Superior temporal gyrus (tissue), 1 donor: ENCODE data around the gene IL6.
"Not testable (repeated sequence)": the region's sequence is repeated elsewhere in the genome, so short reads cannot be mapped to it uniquely, and the experiment has no call there.

ENCODE experiments used
- DNase-seq: peaks from one replicate; pipeline ENCODE4 v3.0.0-alpha.2; 2016; ENCODE audit errors: extremely low spot score

IL6 gene

GRCh38 chr7:22726345-22726906, 574 bp upstream of the IL6 start:
- DNase-seq, result peak; percentile 44

GRCh38 chr7:22727714-22728035, 675 bp downstream of the IL6 start:
- DNase-seq, result no peak

DNA sequence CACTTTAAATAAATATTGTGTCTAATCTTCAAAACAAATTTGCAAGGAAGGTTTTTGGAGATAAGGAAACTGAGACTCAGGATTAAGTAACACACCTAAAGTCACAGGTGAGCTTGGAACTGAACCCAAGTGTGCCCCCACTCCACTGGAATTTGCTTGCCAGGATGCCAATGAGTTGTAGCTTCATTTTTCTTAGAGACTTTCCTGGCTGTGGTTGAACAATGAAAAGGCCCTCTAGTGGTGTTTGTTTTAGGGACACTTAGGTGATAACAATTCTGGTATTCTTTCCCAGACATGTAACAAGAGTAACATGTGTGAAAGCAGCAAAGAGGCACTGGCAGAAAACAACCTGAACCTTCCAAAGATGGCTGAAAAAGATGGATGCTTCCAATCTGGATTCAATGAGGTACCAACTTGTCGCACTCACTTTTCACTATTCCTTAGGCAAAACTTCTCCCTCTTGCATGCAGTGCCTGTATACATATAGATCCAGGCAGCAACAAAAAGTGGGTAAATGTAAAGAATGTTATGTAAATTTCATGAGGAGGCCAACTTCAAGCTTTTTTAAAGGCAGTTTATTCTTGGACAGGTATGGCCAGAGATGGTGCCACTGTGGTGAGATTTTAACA, 1.5 kb downstream of the IL6 start:
- DNase-seq, result peak; percentile 59

DNA sequence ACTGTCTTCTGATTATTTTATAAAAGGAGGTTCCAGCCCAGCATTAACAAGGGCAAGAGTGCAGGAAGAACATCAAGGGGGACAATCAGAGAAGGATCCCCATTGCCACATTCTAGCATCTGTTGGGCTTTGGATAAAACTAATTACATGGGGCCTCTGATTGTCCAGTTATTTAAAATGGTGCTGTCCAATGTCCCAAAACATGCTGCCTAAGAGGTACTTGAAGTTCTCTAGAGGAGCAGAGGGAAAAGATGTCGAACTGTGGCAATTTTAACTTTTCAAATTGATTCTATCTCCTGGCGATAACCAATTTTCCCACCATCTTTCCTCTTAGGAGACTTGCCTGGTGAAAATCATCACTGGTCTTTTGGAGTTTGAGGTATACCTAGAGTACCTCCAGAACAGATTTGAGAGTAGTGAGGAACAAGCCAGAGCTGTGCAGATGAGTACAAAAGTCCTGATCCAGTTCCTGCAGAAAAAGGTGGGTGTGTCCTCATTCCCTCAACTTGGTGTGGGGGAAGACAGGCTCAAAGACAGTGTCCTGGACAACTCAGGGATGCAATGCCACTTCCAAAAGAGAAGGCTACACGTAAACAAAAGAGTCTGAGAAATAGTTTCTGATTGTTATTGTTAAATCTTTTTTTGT, 2.3 kb downstream of the IL6 start:
- DNase-seq, result no peak

DNA sequence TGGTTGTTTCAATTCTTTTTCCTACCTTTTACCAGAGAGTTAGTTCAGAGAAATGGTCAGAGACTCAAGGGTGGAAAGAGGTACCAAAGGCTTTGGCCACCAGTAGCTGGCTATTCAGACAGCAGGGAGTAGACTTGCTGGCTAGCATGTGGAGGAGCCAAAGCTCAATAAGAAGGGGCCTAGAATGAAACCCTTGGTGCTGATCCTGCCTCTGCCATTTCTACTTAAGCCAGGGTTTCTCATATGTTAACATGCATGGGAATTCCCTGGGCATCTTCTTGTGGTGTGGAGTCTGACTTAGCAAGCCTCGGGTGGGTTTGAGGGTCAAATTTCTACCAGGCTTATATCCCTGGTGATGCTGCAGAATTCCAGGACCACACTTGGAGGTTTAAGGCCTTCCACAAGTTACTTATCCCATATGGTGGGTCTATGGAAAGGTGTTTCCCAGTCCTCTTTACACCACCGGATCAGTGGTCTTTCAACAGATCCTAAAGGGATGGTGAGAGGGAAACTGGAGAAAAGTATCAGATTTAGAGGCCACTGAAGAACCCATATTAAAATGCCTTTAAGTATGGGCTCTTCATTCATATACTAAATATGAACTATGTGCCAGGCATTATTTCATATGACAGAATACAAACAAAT, 3.2 kb downstream of the IL6 start:
- DNase-seq, result no peak

- DNase-seq, result no peak
Observed at GRCh38 chr7:22730921-22731654, 4.1 kb downstream of the IL6 start.

DNA sequence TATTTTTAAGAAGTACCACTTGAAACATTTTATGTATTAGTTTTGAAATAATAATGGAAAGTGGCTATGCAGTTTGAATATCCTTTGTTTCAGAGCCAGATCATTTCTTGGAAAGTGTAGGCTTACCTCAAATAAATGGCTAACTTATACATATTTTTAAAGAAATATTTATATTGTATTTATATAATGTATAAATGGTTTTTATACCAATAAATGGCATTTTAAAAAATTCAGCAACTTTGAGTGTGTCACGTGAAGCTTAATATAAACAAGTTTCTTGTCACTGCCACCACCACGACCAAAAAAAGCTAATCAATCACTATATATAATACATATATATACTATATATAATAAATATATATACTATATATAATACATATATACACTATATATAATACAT, 4.8 kb downstream of the IL6 start:
- DNase-seq, result no peak

- DNase-seq, result no peak
Observed at GRCh38 chr7:22732556-22733126, 5.6 kb downstream of the IL6 start.

DNA sequence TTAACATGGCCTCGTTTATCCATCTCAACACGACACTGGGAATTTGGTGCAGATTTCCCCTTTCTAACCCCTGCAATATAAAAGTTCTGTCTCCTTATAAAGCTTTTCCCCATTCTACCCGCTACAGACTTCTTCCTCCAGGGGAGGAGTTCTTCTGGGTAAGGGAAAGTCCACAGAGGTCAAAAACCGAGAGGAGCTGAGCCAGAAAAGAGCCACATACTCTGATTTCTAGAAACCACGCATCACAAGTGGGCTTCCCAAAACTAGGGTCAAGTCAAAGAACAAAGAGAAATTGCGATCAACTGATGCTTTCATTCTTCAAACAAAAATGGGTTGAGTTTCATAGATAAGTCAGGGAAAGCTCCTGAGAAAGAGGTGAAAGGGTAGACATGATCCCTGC, 6.8 kb downstream of the IL6 start:
- no peak for DNase-seq

- DNase-seq, result no peak
Observed at GRCh38 chr7:22743014-22743413, 16.0 kb downstream of the IL6 start.

DNA sequence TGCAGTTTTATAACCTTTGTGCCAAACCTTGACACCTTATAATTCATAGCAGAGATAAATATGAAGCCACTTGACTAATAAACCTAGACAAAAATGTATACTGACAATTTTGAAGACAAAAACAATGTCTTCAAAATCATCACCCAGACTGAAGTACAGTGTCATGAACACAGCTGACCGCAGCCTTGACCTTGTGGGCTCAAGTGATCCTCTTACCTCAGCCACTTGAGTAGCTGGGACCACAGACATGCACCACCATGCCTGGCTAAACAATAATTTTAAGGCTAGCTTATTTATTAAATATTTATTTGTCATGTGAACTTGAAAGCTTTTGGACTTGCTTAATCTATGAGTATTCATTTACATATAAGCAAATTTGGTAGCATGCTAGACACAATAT, 24.3 kb downstream of the IL6 start:
- DNase-seq, result no peak

GRCh38 chr7:22757338-22757994, 30.5 kb downstream of the IL6 start:
- no peak for DNase-seq

DNA sequence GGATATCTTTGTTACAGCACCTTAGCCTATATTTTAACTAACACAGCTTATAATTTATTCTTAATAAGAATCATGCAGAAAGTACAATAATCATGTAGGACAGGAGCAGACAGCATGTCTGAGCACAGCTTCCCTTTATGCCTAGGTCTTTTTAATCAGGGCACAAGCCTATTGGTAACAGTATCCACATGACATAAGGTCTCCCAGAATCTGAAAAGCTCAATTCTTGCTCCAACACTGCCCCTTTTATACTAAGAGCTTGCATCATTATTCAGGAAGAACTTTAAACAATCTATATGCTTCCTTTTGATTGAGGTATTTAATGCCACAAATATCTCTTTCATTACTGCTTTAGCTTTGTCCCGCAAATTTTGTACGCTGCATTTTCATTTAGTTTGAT, 31.6 kb downstream of the IL6 start:
- DNase-seq, result no peak

DNA sequence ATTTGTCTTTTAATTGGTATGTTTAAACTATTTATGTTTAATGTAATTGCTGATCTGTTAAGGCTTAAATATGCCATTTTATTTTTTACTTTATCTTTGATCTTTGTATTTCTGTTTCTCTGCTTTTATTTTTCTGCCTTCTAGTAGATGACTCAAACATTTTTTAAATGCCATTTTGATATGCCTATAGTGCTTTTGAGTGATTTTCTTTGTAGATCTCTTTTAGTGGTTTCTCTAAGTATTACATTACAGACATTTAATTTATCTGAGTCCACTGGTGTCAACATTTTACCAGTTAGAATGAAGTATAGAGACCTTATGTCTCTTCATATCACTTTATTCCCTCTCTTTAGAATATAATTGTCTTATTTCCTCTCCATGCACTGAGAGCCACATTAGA, 32.7 kb downstream of the IL6 start:
- no peak for DNase-seq

- DNase-seq, result no peak
Observed at GRCh38 chr7:22762866-22763265, 35.9 kb downstream of the IL6 start.

- DNase-seq, result no peak
Observed at GRCh38 chr7:22765609-22766008, 38.6 kb downstream of the IL6 start.

DNA sequence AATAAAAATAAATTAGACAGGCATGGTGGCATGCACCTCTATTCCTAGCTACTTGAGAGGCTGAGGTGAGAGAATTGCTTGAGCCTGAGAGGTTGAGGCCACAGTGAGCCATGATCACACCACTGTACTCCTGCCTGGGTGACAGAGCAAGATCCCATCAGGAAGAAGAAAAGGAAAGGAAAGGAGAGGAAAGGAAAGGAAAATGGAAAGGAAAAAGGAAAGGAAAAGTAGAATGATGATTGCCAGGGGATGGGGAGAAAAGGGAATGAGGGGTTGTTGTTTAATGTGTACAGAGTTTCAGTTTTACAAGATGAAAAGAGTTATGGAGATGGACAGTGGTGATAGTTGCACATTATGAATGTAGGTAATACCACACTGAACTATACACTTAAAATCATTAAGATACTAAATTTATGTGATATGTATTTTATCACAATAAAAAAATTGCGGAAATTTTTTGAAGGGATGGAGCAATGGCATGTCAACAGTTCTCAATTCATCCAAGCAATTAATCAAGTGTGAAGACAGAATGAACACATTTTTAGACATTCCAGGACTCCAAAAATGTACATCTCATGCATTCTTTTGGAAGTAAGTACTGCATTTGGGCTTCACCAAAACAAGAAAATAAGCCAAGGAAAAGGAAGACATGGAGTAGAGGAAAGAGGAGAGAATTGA, 44.3 kb downstream of the IL6 start:
- no peak for DNase-seq

DNA sequence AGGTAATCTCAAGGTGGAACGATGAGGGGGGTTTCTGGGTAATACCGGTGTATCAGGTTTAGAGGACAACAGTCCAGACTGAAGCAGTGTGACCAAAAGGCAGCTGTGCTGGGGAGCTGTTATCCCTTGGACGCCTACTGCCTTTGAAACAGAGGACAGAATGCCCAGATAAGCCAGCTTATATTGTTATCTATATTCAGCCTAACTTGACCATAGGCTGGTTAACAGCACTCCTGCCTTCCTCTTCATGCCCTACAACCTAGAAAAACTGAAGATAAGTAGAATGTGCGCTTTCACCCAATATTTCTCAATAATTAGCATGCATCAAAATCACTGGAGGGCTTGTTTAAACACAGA, 44.9 kb downstream of the IL6 start:
- DNase-seq, result no peak

DNA sequence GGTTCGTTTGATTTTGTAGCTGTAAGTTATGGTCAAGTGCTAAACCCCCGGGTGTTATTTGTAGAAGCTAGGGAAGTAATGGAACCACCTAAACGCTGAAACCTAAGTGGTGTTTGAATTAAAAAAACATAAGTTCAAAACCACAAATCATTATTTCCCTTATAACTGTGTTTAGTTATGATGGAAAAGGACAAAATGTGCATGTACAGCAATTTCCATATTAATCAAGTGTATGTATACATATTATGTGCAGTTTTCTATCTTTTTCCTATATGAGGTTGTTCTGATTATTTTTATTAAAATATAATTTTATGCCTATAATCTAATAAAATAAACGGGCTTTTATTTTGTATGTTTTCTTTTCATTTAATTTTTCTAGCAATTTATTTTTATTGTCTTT, 45.9 kb downstream of the IL6 start:
- no peak for DNase-seq

DNA sequence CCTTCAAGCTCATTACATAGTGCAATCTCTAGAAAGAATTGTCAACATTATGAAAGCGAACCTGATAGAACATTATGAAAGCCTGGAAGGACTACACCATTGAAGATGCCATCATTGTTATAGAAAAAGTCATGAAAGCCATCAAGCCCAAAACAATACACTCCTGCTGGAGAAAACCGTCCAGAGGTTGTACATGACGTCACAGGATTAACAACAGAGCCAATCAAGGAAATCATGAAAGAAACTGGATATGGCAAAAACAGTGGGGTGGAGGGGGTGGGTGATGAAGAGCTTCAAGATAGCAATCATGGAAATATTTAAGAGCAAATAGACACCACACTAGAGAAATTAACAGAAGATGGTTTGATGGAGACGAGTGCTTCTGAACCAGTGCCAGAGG, 50.0 kb downstream of the IL6 start:
- DNase-seq, result no peak

- DNase-seq, result not testable (repeated sequence)
Observed at GRCh38 chr7:22779730-22780323, 52.8 kb downstream of the IL6 start.
